Esophagus muscularis mucosa (tissue), 4 donors: ENCODE data around the gene CLEC4F. TPM values are rescaled to one million over a fixed set of nuclear protein-coding genes. Genes with fewer than 3 reads are reported as not detected.
"Not testable (repeated sequence)": the region's sequence is repeated elsewhere in the genome, so short reads cannot be mapped to it uniquely, and the experiment has no call there.

Experiments used
- DNase-seq: peaks from one replicate; pipeline ENCODE4 v3.0.0-alpha.2; 2017; ENCODE audit errors: extremely low spot score
- H3K27ac ChIP-seq, 4 donors: fragments of 200-600 bp; sonication (generic); replicated peaks in 1 of 4; 1 replicate in 3 of 4; 2 replicates in 1 of 4; pipeline ENCODE4 v1.5.1; 2016 to 2019; ENCODE audit warnings: mild to moderate bottlenecking in 1 of 4
- H3K27me3 ChIP-seq, 4 donors: fragments of 200-600 bp; sonication (generic); one replicate each; pipeline versions ENCODE4 v1.5.1 to v1.6.0; 2016 to 2019
- H3K36me3 ChIP-seq, 4 donors: fragments of 200-600 bp; sonication (generic); one replicate each; pipeline ENCODE4 v1.5.1; 2016 to 2019
- H3K4me1 ChIP-seq, 4 donors: fragments of 200-600 bp; sonication (generic); one replicate each; pipeline ENCODE4 v1.5.1; 2016 to 2019
- H3K4me3 ChIP-seq, 4 donors: fragments of 200-600 bp; sonication (generic); 1 replicate in 2 of 4; 2 replicates in 2 of 4; pipeline ENCODE4 v1.5.1; 2016 to 2019; ENCODE audit warnings: mild to moderate bottlenecking in 4 of 4, moderate library complexity in 1 of 4
- H3K9me3 ChIP-seq, 4 donors: fragments of 200-600 bp; sonication (generic); 1 replicate in 3 of 4; 2 replicates in 1 of 4; pipeline ENCODE4 v1.5.1; 2016 to 2019
- EP300 ChIP-seq: sonication (generic); formaldehyde crosslinking; IDR thresholded peaks from one replicate; pipeline ENCODE4 v1.6.1; 2017; ENCODE audit warnings: antibody characterized with exemption
- POLR2A ChIP-seq: fragments of 450-650 bp; IDR thresholded peaks from one replicate; pipeline ENCODE4 v1.6.1; 2017; ENCODE audit warnings: antibody characterized with exemption, moderate library complexity, mild to moderate bottlenecking, low read depth
- POLR2AphosphoS5 ChIP-seq, 2 donors: sonication (generic); formaldehyde crosslinking; IDR thresholded peaks; one replicate each; pipeline ENCODE4 v1.6.1; 2017; ENCODE audit warnings: antibody characterized with exemption in 2 of 2
- WGBS: methylation state at CpG from one replicate; pipeline ENCODE4 v1.1.5; 2018; 5-methylcytosine and 5-hydroxymethylcytosine counted together
- intact Hi-C: fragments of 100-400 bp; cut with DNase I; formaldehyde crosslinking; loops from one replicate; pipeline ENCODE4 v1.15.1; 2023
- total RNA-seq, 4 donors: library from RNA; depleted of rRNA; stranded (reverse); fragments of >200 nt; gene quantifications; one replicate each; pipeline versions ENCODE4 v1.1.0 to v1.2.1, GENCODE V29; 2016
- TF ChIP-seq, protein P1 (sequence below), 3 experiments: fragments of 200-600 bp in 2 of 3; fragments of 450-650 bp in 1 of 3; sonication (generic) in 2 of 3; IDR thresholded peaks; one replicate each; pipeline ENCODE4 v1.5.1; 2017 to 2019; ENCODE audit warnings: antibody characterized with exemption in 3 of 3, mild to moderate bottlenecking in 2 of 3, moderate library complexity in 1 of 3

The CLEC4F gene
- total RNA-seq, 4 donors from 2014 or later: 0.13 to 0.63 (median 0.42) TPM; not detected in 1

DNA sequence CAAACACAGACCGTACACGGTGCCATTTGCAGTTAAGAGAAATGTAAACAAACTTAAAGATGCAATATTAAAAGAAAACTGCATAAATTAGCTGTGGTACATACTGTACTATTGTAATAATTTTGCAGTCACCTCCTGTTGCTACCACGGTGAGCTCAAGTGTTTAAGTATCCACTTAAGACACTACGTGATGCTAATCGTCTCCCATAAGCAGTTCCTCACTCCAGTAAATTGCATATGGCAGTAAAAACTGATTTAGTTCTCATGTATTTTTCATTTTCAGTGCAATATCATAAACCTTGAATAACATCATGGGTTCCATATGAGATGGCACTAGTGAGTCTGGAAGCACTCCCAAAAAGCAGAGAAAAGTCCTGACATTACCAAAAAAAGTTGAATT is 14.4 kb downstream of the CLEC4F start:
- 68% methylated on average over 5 of the region's 5 CpGs for WGBS
- intact Hi-C loops: no loop called here
- Histone ChIP-seq H3K9me3 (peaks cover 0 to 1% (median 0%) of the 10 kb centered on the region in 4 donors), H3K27me3 (peaks cover 0 to 16% (median 0%) of the 10 kb centered on the region in 4 donors), H3K36me3 (no peaks in the 10 kb centered on the region), H3K4me1 (no peaks in the 10 kb centered on the region), H3K4me3 (no peak overlapping the region), H3K27ac (no peak overlapping the region)
- no peak for DNase-seq
- TF ChIP-seq EP300 (no peak), POLR2AphosphoS5 (IDR thresholded peaks at IDR 0.05) (no peak), POLR2A (no peak)
- TF ChIP-seq, protein P1, sequence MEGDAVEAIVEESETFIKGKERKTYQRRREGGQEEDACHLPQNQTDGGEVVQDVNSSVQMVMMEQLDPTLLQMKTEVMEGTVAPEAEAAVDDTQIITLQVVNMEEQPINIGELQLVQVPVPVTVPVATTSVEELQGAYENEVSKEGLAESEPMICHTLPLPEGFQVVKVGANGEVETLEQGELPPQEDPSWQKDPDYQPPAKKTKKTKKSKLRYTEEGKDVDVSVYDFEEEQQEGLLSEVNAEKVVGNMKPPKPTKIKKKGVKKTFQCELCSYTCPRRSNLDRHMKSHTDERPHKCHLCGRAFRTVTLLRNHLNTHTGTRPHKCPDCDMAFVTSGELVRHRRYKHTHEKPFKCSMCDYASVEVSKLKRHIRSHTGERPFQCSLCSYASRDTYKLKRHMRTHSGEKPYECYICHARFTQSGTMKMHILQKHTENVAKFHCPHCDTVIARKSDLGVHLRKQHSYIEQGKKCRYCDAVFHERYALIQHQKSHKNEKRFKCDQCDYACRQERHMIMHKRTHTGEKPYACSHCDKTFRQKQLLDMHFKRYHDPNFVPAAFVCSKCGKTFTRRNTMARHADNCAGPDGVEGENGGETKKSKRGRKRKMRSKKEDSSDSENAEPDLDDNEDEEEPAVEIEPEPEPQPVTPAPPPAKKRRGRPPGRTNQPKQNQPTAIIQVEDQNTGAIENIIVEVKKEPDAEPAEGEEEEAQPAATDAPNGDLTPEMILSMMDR (IDR thresholded peaks at IDR 0.05): no peak

DNA sequence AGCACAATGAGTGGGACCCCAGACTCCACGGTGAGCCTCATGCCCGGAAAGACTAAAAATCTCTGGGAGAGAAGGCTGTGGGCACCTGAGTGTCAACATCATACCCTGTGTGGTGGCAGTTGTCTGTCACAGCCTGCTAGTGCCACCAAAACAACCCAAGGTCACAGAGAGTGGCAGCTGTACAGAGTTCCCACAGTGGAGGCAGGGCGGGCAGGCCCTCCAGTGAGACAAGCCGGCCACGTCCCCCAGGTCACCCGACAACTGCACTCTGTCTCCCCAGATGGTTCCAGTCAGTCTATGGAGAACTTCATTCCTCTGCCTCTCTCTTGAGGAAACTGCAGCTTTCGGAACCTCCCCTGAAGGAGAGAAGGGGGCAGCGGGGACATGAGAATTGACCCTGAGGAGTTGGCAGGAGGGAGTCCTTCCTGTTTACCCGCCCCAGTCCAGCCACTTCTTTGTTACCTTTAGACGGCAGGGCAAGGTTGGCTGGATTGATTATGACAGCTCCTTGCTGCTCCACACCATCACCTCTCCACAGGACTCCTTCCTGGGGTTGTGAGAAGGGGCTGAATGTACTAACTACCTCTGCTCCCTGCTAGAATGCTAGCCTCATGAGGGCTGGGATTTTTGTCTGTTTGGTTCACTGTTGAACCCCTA is 18.7 kb downstream of the CLEC4F start:
- H3K36me3 ChIP-seq: no peaks in the 10 kb centered on the region
- DNase-seq: no peak
- intact Hi-C loops: no loop called here
- no peak overlapping the region for H3K4me3 ChIP-seq
- no peaks in the 10 kb centered on the region for H3K4me1 ChIP-seq
- no peak overlapping the region for H3K27ac ChIP-seq
- 61% methylated on average over 6 of the region's 10 CpGs for WGBS
- H3K27me3 ChIP-seq: peaks cover 0 to 15% (median 0%) of the 10 kb centered on the region in 4 donors
- H3K9me3 ChIP-seq: peaks cover 0 to 18% (median 5%) of the 10 kb centered on the region in 4 donors
- TF ChIP-seq, protein P1 (IDR thresholded peaks at IDR 0.05): no peak
- TF ChIP-seq POLR2A (no peak), POLR2AphosphoS5 (IDR thresholded peaks at IDR 0.05) (no peak), EP300 (no peak)

DNA sequence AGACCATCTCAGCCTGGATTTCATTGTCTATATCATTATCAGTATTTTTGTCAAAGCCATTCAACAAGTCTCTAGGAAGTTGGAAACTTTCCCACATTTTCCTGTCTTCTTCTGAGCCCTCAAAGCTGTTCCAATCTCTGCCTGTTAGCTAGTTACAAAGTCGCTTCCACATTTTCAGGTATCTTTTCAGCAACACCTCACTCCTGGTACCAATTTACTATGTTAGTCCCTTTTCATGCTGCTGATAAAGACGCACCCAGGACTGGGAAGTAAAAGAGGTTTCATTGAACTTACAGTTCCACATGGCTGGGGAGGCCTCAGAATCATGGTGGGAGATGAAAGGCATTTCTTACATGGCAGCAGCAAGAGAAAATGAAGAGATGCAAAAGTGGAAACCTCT is 20.7 kb downstream of the CLEC4F start:
- Histone ChIP-seq H3K4me3 (no peak overlapping the region), H3K9me3 (peaks cover 0 to 18% (median 5%) of the 10 kb centered on the region in 4 donors), H3K27ac (no peak overlapping the region), H3K36me3 (no peaks in the 10 kb centered on the region), H3K27me3 (peaks cover 0 to 12% (median 0%) of the 10 kb centered on the region in 4 donors), H3K4me1 (no peaks in the 10 kb centered on the region)
- DNase-seq: no peak
- TF ChIP-seq POLR2A: no peak
- no peak for TF ChIP-seq EP300
- WGBS: 90% methylated on average over 2 of the region's 2 CpGs
- intact Hi-C loops: no loop called here

DNA sequence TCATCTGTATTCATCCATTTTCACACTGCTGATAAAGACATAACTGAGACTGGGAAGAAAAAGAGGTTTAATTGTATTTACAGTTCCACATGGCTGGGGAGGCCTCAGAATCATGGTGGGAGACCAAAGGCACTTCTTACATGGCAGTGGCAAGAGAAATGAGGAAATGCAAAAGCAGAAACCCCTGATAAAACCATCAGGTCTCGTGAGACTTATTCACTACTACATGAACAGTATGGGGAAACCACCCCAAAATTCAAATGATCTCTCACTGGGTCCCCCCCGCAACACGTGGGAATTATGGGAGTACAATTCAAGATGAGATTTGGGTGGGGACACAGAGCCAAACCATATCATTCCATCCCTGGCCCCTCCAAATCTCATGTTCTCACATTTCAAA is 22.4 kb downstream of the CLEC4F start:
- H3K4me1 ChIP-seq, H3K27ac ChIP-seq, intact Hi-C loops, H3K36me3 ChIP-seq, DNase-seq, H3K4me3 ChIP-seq: not testable (repeated sequence)
- peaks cover 0 to 19% (median 0%) of the 10 kb centered on the region in 4 donors for H3K27me3 ChIP-seq
- peaks cover 0 to 18% (median 5%) of the 10 kb centered on the region in 4 donors for H3K9me3 ChIP-seq
- WGBS: 90% methylated on average over 3 of the region's 3 CpGs

DNA sequence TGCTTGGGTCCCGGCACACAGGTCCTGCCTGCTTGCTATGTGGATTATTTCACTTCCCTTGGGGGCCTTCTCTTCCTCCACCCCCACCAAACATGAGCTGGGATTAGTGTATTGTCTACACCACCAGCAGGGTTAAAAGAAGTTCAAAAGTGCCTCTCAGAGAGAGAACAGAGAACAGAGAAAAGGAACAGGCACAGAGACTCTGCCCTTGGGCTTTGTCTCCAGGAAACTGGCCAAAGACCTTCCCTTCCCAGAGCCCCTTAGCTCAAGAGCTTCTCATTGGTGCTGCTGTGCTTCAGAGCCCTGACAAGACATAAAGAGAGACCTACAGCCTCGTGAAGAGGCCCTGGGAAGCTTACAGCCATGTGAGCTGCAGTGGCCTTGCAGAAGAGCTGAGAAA is 22.9 kb downstream of the CLEC4F start:
- 67% methylated on average over 2 of the region's 2 CpGs for WGBS
- peaks cover 0 to 18% (median 5%) of the 10 kb centered on the region in 4 donors for H3K9me3 ChIP-seq
- no peaks in the 10 kb centered on the region for H3K36me3 ChIP-seq
- no peak overlapping the region for H3K27ac ChIP-seq
- no peak for DNase-seq
- peaks cover 0 to 19% (median 0%) of the 10 kb centered on the region in 4 donors for H3K27me3 ChIP-seq
- H3K4me3 ChIP-seq: no peak overlapping the region
- intact Hi-C loops: no loop called here
- no peaks in the 10 kb centered on the region for H3K4me1 ChIP-seq
- no peak for TF ChIP-seq POLR2AphosphoS5 (IDR thresholded peaks at IDR 0.05)
- no peak for TF ChIP-seq POLR2A
- no peak for TF ChIP-seq EP300
- TF ChIP-seq, protein P1 (IDR thresholded peaks at IDR 0.05): no peak

DNA sequence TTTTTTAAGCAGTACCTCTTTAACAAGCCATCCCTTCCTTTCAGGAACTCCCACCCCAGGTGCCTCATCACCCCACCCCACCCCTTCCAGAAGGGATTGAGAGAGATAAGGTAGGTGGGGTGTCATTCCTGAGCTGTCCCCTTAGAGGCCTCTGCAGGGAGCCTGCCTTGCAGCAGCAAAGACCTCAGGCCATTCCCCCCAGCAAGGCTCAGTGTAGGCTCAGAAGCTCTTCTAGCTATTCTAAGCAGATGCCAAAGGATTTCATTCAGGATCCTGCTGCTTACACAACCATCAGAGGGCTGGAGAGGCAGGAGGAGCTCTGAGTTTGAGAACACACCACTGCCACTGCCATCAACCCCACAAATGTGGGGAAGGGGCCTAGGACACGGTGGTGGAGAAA is 24.1 kb downstream of the CLEC4F start:
- TF ChIP-seq POLR2A: no peak
- no peak for TF ChIP-seq POLR2AphosphoS5 (IDR thresholded peaks at IDR 0.05)
- TF ChIP-seq, protein P1 (IDR thresholded peaks at IDR 0.05): no peak
- TF ChIP-seq EP300: no peak
- Histone ChIP-seq H3K9me3 (peaks cover 0 to 18% (median 5%) of the 10 kb centered on the region in 4 donors), H3K36me3 (no peaks in the 10 kb centered on the region), H3K4me1 (no peaks in the 10 kb centered on the region), H3K27me3 (peaks cover 0 to 26% (median 0%) of the 10 kb centered on the region in 4 donors), H3K27ac (no peak overlapping the region), H3K4me3 (no peak overlapping the region)
- intact Hi-C loops: no loop called here
- WGBS: 57% methylated on average over 1 of the region's 1 CpG
- no peak for DNase-seq
